ENCODE results near the gene MAP3K7. TPM values are rescaled to one million over a fixed set of nuclear protein-coding genes. Genes with fewer than 3 reads are reported as not detected.

The MAP3K7 gene
- total and polyA plus RNA-seq, 5 donors from 2014 or later: 21.1 to 27.9 (median 24.6) TPM

GRCh38 chr6:90478789-90479602 lies 107.9 kb downstream of the MAP3K7 start:
- Histone ChIP-seq H3K4me1 (ENCODE audit: control insufficient read depth, insufficient read depth, low read length, poor library complexity, severe bottlenecking) (peaks cover 28% of the 10 kb centered on the region), H3K9me3 (ENCODE audit: control insufficient read depth in 2 of 2, low read length in 2 of 2) (no peaks in the 10 kb centered on the region), H3K27ac (ENCODE audit: insufficient read depth, low read length, poor library complexity, severe bottlenecking) (no peak overlapping the region), H3K36me3 (ENCODE audit: control insufficient read depth, insufficient read depth, low read length) (no peaks in the 10 kb centered on the region), H3K4me3 (ENCODE audit: low read depth, low read length) (peak overlapping the region; percentile 48), H3K27me3 (ENCODE audit: control insufficient read depth, insufficient read depth, low read length) (no peaks in the 10 kb centered on the region)
- peak; percentile 92 to 95 for ATAC-seq (ENCODE audit: low read depth in 2 of 2)
- Mint-ChIP-seq H3K4me1 (peaks cover 21 to 50% (median 32%) of the 10 kb centered on the region in 4 donors), H3K27me3 (peaks cover 5% of the 10 kb centered on the region), H3K4me3 (peak overlapping the region in 3 of 4 donors; percentile 37 to 87 (median 58)), H3K27ac (peak overlapping the region; percentile 66 to 89 (median 67)), H3K9me3 (no peaks in the 10 kb centered on the region), H3K36me3 (no peaks in the 10 kb centered on the region)
- peak; percentile 71 to 82 (median 76) for DNase-seq

GRCh38 chr6:90478278-90478677 lies 108.6 kb downstream of the MAP3K7 start:
- no peaks in the 10 kb centered on the region for H3K27me3 ChIP-seq (ENCODE audit: control insufficient read depth, insufficient read depth, low read length)
- peaks cover 35% of the 10 kb centered on the region for H3K4me1 ChIP-seq (ENCODE audit: control insufficient read depth, insufficient read depth, low read length, poor library complexity, severe bottlenecking)
- peaks cover 5% of the 10 kb centered on the region for H3K27me3 Mint-ChIP-seq
- peak overlapping the region in 1 of 4 donors; percentile 21 for H3K4me3 Mint-ChIP-seq
- H3K9me3 ChIP-seq (ENCODE audit: control insufficient read depth in 2 of 2, low read length in 2 of 2): no peaks in the 10 kb centered on the region
- DNase-seq (no peak), ATAC-seq (ENCODE audit: low read depth in 2 of 2) (no peak)
- H3K27ac Mint-ChIP-seq: no peak overlapping the region
- no peaks in the 10 kb centered on the region for H3K9me3 Mint-ChIP-seq
- peaks cover 29 to 57% (median 39%) of the 10 kb centered on the region in 4 donors for H3K4me1 Mint-ChIP-seq
- H3K4me3 ChIP-seq (ENCODE audit: low read depth, low read length): no peak overlapping the region
- no peaks in the 10 kb centered on the region for H3K36me3 ChIP-seq (ENCODE audit: control insufficient read depth, insufficient read depth, low read length)
- H3K27ac ChIP-seq (ENCODE audit: insufficient read depth, low read length, poor library complexity, severe bottlenecking): no peak overlapping the region
- H3K36me3 Mint-ChIP-seq: no peaks in the 10 kb centered on the region

- Mint-ChIP-seq H3K4me1 (peaks cover 30 to 66% (median 44%) of the 10 kb centered on the region in 4 donors), H3K27ac (peak overlapping the region in 1 of 3 donors; percentile 13), H3K9me3 (no peaks in the 10 kb centered on the region), H3K27me3 (peaks cover 5% of the 10 kb centered on the region), H3K4me3 (no peak overlapping the region), H3K36me3 (no peaks in the 10 kb centered on the region)
- no peaks in the 10 kb centered on the region for H3K9me3 ChIP-seq (ENCODE audit: control insufficient read depth in 2 of 2, low read length in 2 of 2)
- no peaks in the 10 kb centered on the region for H3K36me3 ChIP-seq (ENCODE audit: control insufficient read depth, insufficient read depth, low read length)
- ATAC-seq (ENCODE audit: low read depth in 2 of 2) (no peak), DNase-seq (no peak)
- H3K27me3 ChIP-seq (ENCODE audit: control insufficient read depth, insufficient read depth, low read length): no peaks in the 10 kb centered on the region
- H3K27ac ChIP-seq (ENCODE audit: insufficient read depth, low read length, poor library complexity, severe bottlenecking): no peak overlapping the region
- no peak overlapping the region for H3K4me3 ChIP-seq (ENCODE audit: low read depth, low read length)
- peaks cover 44% of the 10 kb centered on the region for H3K4me1 ChIP-seq (ENCODE audit: control insufficient read depth, insufficient read depth, low read length, poor library complexity, severe bottlenecking)
These were observed 109.5 kb downstream of the MAP3K7 start for GRCh38 chr6:90477366-90477765.

GRCh38 chr6:90472716-90473115 lies 114.2 kb downstream of the MAP3K7 start:
- Histone ChIP-seq H3K27ac (ENCODE audit: insufficient read depth, low read length, poor library complexity, severe bottlenecking) (peak overlapping the region; percentile 58), H3K27me3 (ENCODE audit: control insufficient read depth, insufficient read depth, low read length) (no peaks in the 10 kb centered on the region), H3K4me1 (ENCODE audit: control insufficient read depth, insufficient read depth, low read length, poor library complexity, severe bottlenecking) (peaks cover 51% of the 10 kb centered on the region), H3K9me3 (ENCODE audit: control insufficient read depth in 2 of 2, low read length in 2 of 2) (no peaks in the 10 kb centered on the region), H3K36me3 (ENCODE audit: control insufficient read depth, insufficient read depth, low read length) (no peaks in the 10 kb centered on the region), H3K4me3 (ENCODE audit: low read depth, low read length) (peak overlapping the region; percentile 60)
- H3K4me3 Mint-ChIP-seq: peak overlapping the region; percentile 69 to 74 (median 73)
- H3K27ac Mint-ChIP-seq: peak overlapping the region; percentile 33 to 74 (median 51)
- ATAC-seq (ENCODE audit: low read depth in 2 of 2): peak; percentile 14 to 26
- peaks cover 7% of the 10 kb centered on the region for H3K27me3 Mint-ChIP-seq
- peaks cover 35 to 62% (median 51%) of the 10 kb centered on the region in 4 donors for H3K4me1 Mint-ChIP-seq
- DNase-seq: peak in 1 of 3 donors; percentile 63
- H3K36me3 Mint-ChIP-seq: no peaks in the 10 kb centered on the region
- no peaks in the 10 kb centered on the region for H3K9me3 Mint-ChIP-seq

- no peak overlapping the region for H3K4me3 ChIP-seq (ENCODE audit: low read depth, low read length)
- no peak overlapping the region for H3K27ac ChIP-seq (ENCODE audit: insufficient read depth, low read length, poor library complexity, severe bottlenecking)
- Mint-ChIP-seq H3K4me1 (peaks cover 43 to 61% (median 54%) of the 10 kb centered on the region in 4 donors), H3K36me3 (no peaks in the 10 kb centered on the region), H3K4me3 (peak overlapping the region in 3 of 4 donors; percentile 18 to 46 (median 40)), H3K27me3 (peaks cover 7% of the 10 kb centered on the region), H3K27ac (peak overlapping the region; percentile 7 to 63 (median 38)), H3K9me3 (no peaks in the 10 kb centered on the region)
- DNase-seq: peak in 1 of 3 donors; percentile 50
- no peaks in the 10 kb centered on the region for H3K27me3 ChIP-seq (ENCODE audit: control insufficient read depth, insufficient read depth, low read length)
- no peak for ATAC-seq (ENCODE audit: low read depth in 2 of 2)
- H3K36me3 ChIP-seq (ENCODE audit: control insufficient read depth, insufficient read depth, low read length): no peaks in the 10 kb centered on the region
- no peaks in the 10 kb centered on the region for H3K9me3 ChIP-seq (ENCODE audit: control insufficient read depth in 2 of 2, low read length in 2 of 2)
- H3K4me1 ChIP-seq (ENCODE audit: control insufficient read depth, insufficient read depth, low read length, poor library complexity, severe bottlenecking): peaks cover 58% of the 10 kb centered on the region
These were observed 115.6 kb downstream of the MAP3K7 start for GRCh38 chr6:90471263-90471662.

GRCh38 chr6:90469906-90470305 lies 117.0 kb downstream of the MAP3K7 start:
- no peak overlapping the region for H3K4me3 Mint-ChIP-seq
- ATAC-seq (ENCODE audit: low read depth in 2 of 2): no peak
- no peak for DNase-seq
- H3K4me1 ChIP-seq (ENCODE audit: control insufficient read depth, insufficient read depth, low read length, poor library complexity, severe bottlenecking): peaks cover 50% of the 10 kb centered on the region
- H3K4me3 ChIP-seq (ENCODE audit: low read depth, low read length): no peak overlapping the region
- no peaks in the 10 kb centered on the region for H3K9me3 ChIP-seq (ENCODE audit: control insufficient read depth in 2 of 2, low read length in 2 of 2)
- H3K27me3 Mint-ChIP-seq: peaks cover 7% of the 10 kb centered on the region
- no peaks in the 10 kb centered on the region for H3K36me3 Mint-ChIP-seq
- H3K36me3 ChIP-seq (ENCODE audit: control insufficient read depth, insufficient read depth, low read length): no peaks in the 10 kb centered on the region
- H3K27me3 ChIP-seq (ENCODE audit: control insufficient read depth, insufficient read depth, low read length): no peaks in the 10 kb centered on the region
- peaks cover 47 to 60% (median 56%) of the 10 kb centered on the region in 4 donors for H3K4me1 Mint-ChIP-seq
- H3K27ac ChIP-seq (ENCODE audit: insufficient read depth, low read length, poor library complexity, severe bottlenecking): no peak overlapping the region
- H3K9me3 Mint-ChIP-seq: no peaks in the 10 kb centered on the region
- H3K27ac Mint-ChIP-seq: peak overlapping the region in 1 of 3 donors; percentile 11

GRCh38 chr6:90468859-90469258 lies 118.0 kb downstream of the MAP3K7 start:
- Histone ChIP-seq H3K4me1 (ENCODE audit: control insufficient read depth, insufficient read depth, low read length, poor library complexity, severe bottlenecking) (peaks cover 42% of the 10 kb centered on the region), H3K27me3 (ENCODE audit: control insufficient read depth, insufficient read depth, low read length) (no peaks in the 10 kb centered on the region), H3K4me3 (ENCODE audit: low read depth, low read length) (no peak overlapping the region), H3K36me3 (ENCODE audit: control insufficient read depth, insufficient read depth, low read length) (no peaks in the 10 kb centered on the region), H3K27ac (ENCODE audit: insufficient read depth, low read length, poor library complexity, severe bottlenecking) (no peak overlapping the region), H3K9me3 (ENCODE audit: control insufficient read depth in 2 of 2, low read length in 2 of 2) (no peaks in the 10 kb centered on the region)
- ATAC-seq (ENCODE audit: low read depth in 2 of 2) (no peak), DNase-seq (no peak)
- Mint-ChIP-seq H3K4me3 (peak overlapping the region in 1 of 4 donors; percentile 35), H3K36me3 (no peaks in the 10 kb centered on the region), H3K4me1 (peaks cover 42 to 60% (median 50%) of the 10 kb centered on the region in 4 donors), H3K9me3 (no peaks in the 10 kb centered on the region), H3K27ac (no peak overlapping the region), H3K27me3 (peaks cover 7% of the 10 kb centered on the region)

Data from CD4-positive, CD25-positive, alpha-beta regulatory T cell (primary cell).